Mesenchymal stem cell (in vitro differentiated cells and primary cell): ENCODE results near the gene C16orf96. TPM values are rescaled to one million over a fixed set of nuclear protein-coding genes. Genes with fewer than 3 reads are reported as not detected.

ENCODE experiments used
- DNase-seq: peaks from one replicate; pipeline ENCODE4 v3.0.0-alpha.2; 2013
- H2AFZ ChIP-seq: one replicate; pipeline ENCODE4 v1.6.1; 2013; ENCODE audit warnings: low read depth, mild to moderate bottlenecking, control low read depth, inconsistent platforms, low read length, moderate library complexity
- H2AK5ac ChIP-seq: 2 replicates; pipeline ENCODE4 v1.6.1; 2013; ENCODE audit warnings: low read length, moderate library complexity, mild to moderate bottlenecking, inconsistent platforms; ENCODE audit not compliant: severe bottlenecking
- H2BK120ac ChIP-seq: one replicate; pipeline ENCODE4 v1.6.1; 2013; ENCODE audit warnings: low read depth, mild to moderate bottlenecking, inconsistent platforms, low read length, moderate library complexity
- H2BK12ac ChIP-seq, 2 experiments: one replicate each; pipeline ENCODE4 v1.6.1; 2013; ENCODE audit warnings: inconsistent platforms in 2 of 2, low read length in 2 of 2, mild to moderate bottlenecking in 2 of 2, moderate library complexity in 2 of 2, control low read depth in 1 of 2
- H2BK15ac ChIP-seq: one replicate; pipeline ENCODE4 v1.6.1; 2013; ENCODE audit warnings: mild to moderate bottlenecking, low read depth, inconsistent platforms; ENCODE audit not compliant: poor library complexity, severe bottlenecking
- H2BK5ac ChIP-seq: 2 replicates; pipeline ENCODE4 v1.6.1; 2013; ENCODE audit warnings: low read depth, mild to moderate bottlenecking, low read length, control low read depth, inconsistent platforms; ENCODE audit not compliant: poor library complexity, severe bottlenecking
- H3K14ac ChIP-seq, 2 experiments: one replicate each; pipeline ENCODE4 v1.6.1; 2013; ENCODE audit warnings: inconsistent platforms in 2 of 2, low read length in 2 of 2, control low read depth in 1 of 2, mild to moderate bottlenecking in 1 of 2, moderate library complexity in 1 of 2
- H3K18ac ChIP-seq, 2 experiments: one replicate each; pipeline ENCODE4 v1.6.1; 2013; ENCODE audit warnings: inconsistent platforms in 2 of 2, low read length in 2 of 2, control low read depth in 1 of 2, low read depth in 1 of 2, mild to moderate bottlenecking in 1 of 2
- H3K23ac ChIP-seq, 2 experiments: one replicate each; pipeline ENCODE4 v1.6.1; 2013; ENCODE audit warnings: inconsistent platforms in 2 of 2, low read length in 2 of 2, mild to moderate bottlenecking in 2 of 2, moderate library complexity in 2 of 2, control low read depth in 1 of 2
- H3K27ac ChIP-seq: 2 replicates; pipeline ENCODE4 v1.5.1; 2013; ENCODE audit warnings: mild to moderate bottlenecking, moderate library complexity, low read length, control low read depth, inconsistent platforms; ENCODE audit not compliant: poor library complexity, severe bottlenecking
- H3K27me3 ChIP-seq, 2 experiments: 2 replicates each; pipeline versions ENCODE4 v1.6.1 to v1.7.0; 2013; ENCODE audit warnings: low read length in 2 of 2, mild to moderate bottlenecking in 2 of 2, moderate library complexity in 2 of 2, control low read depth in 1 of 2, inconsistent platforms in 1 of 2; ENCODE audit not compliant: control insufficient read depth in 1 of 2, insufficient read depth in 1 of 2
- H3K36me3 ChIP-seq, 2 experiments: 2 replicates each; pipeline versions ENCODE4 v1.6.1 to v1.7.0; 2013; ENCODE audit warnings: low read length in 2 of 2, control low read depth in 1 of 2, inconsistent platforms in 1 of 2, low read depth in 1 of 2, mild to moderate bottlenecking in 1 of 2; ENCODE audit not compliant: insufficient read depth in 2 of 2, control insufficient read depth in 1 of 2
- H3K4ac ChIP-seq, 2 experiments: one replicate each; pipeline ENCODE4 v1.6.1; 2013; ENCODE audit warnings: inconsistent platforms in 2 of 2, low read length in 2 of 2, mild to moderate bottlenecking in 2 of 2, moderate library complexity in 2 of 2, control low read depth in 1 of 2, low read depth in 1 of 2
- H3K4me1 ChIP-seq: 2 replicates; pipeline ENCODE4 v1.6.1; 2013; ENCODE audit warnings: low read depth, low read length, control low read depth; ENCODE audit not compliant: control insufficient read depth, insufficient read depth
- H3K4me2 ChIP-seq: 2 replicates; pipeline ENCODE4 v1.6.1; 2013; ENCODE audit warnings: low read length, mild to moderate bottlenecking, inconsistent platforms; ENCODE audit not compliant: poor library complexity, severe bottlenecking
- H3K4me3 ChIP-seq, 2 experiments: 2 replicates each; pipeline versions ENCODE4 v1.5.1 to v1.7.0; 2013; ENCODE audit warnings: low read length in 2 of 2, mild to moderate bottlenecking in 2 of 2, control low read depth in 1 of 2, low read depth in 1 of 2; ENCODE audit not compliant: insufficient read depth in 1 of 2
- H3K79me1 ChIP-seq: replicated peaks from 2 replicates; pipeline ENCODE4 v1.6.1; 2013; ENCODE audit warnings: mild to moderate bottlenecking, control low read depth, low read length, inconsistent platforms; ENCODE audit not compliant: poor library complexity, severe bottlenecking
- H3K9ac ChIP-seq: 2 replicates; pipeline ENCODE4 v1.7.0; 2013; ENCODE audit warnings: mild to moderate bottlenecking, low read length, moderate library complexity
- H3K9me3 ChIP-seq: 2 replicates; pipeline ENCODE4 v1.7.0; 2013; ENCODE audit warnings: mild to moderate bottlenecking, low read length; ENCODE audit not compliant: control insufficient read depth
- H4K8ac ChIP-seq: one replicate; pipeline ENCODE4 v1.6.1; 2013; ENCODE audit warnings: inconsistent platforms, mild to moderate bottlenecking, low read length, moderate library complexity
- H4K91ac ChIP-seq: one replicate; pipeline ENCODE4 v1.6.1; 2013; ENCODE audit warnings: mild to moderate bottlenecking, low read length, inconsistent platforms
- WGBS: methylation state at CpG from one replicate; pipeline ENCODE4 v1.1.7; 2013; ENCODE audit warnings: mixed read lengths; 5-methylcytosine and 5-hydroxymethylcytosine counted together
- polyA plus RNA-seq, 2 experiments: library from polyadenylated mRNA; stranded (reverse); fragments of 200-250 nt; gene quantifications; one replicate each; pipeline ENCODE4 v1.2.3, GENCODE V29; 2013

Gene C16orf96
- 0.01 TPM for polyA plus RNA-seq (2013, experiment 1 of 2)
- polyA plus RNA-seq (2013, experiment 2 of 2), result not detected

- Histone ChIP-seq H3K9ac (no peak within 1 kb of the TSS), H4K8ac (no peak within 1 kb of the TSS), H2BK12ac (no peak within 1 kb of the TSS), H4K91ac (no peak within 1 kb of the TSS), H2AFZ (no peak within 1 kb of the TSS), H3K18ac (no peak within 1 kb of the TSS), H3K9me3 (no peaks in the 10 kb centered on the region), H2BK5ac (no peak within 1 kb of the TSS), H3K36me3 (no peaks in the 10 kb centered on the region), H3K27me3 (peaks cover 21 to 38% of the 10 kb centered on the region in 2 experiments), H3K4me3 (no peak within 1 kb of the TSS), H3K23ac (no peak within 1 kb of the TSS), H3K4me1 (peaks cover 11% of the 10 kb centered on the region), H3K14ac (no peak within 1 kb of the TSS), H2BK15ac (no peak within 1 kb of the TSS), H3K27ac (no peak within 1 kb of the TSS), H3K79me1 (no peaks in the 10 kb centered on the region), H3K4ac (no peak within 1 kb of the TSS), H2AK5ac (no peak within 1 kb of the TSS), H3K4me2 (no peak within 1 kb of the TSS), H2BK120ac (no peak within 1 kb of the TSS)
- 92% methylated on average over 4 of the region's 4 CpGs for WGBS
- DNase-seq, result no peak
These were observed at the start of gene C16orf96 for GRCh38 chr16:4556112-4556511. Gene C16orf96 (plus strand): TSS chr16:4556340. CDS start chr16:4556490, 150 bp downstream.

DNA sequence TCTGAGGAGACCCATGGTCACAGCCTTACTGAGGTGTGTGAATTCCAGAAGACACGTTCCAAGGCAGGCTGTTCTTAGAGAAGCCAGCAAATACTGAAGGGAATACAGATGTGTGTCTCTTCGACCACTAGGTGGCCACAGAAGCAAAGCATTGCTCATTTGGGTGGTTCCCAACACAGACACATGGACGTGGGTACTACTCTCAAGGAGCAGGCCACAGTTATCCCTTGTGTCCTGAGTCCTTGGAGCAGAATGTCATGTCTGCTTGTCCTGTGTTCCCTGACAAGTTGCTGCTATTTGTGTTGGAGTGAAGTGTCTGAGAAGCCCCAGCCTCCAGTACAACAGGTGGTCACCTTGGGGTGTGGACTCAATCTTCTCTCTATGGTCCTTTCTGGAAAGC is 49.7 kb upstream of the C16orf96 start:
- Histone ChIP-seq H2AK5ac (no peak overlapping the region), H3K27ac (no peak overlapping the region), H3K14ac (no peak overlapping the region), H3K4me1 (peaks cover 9% of the 10 kb centered on the region), H2BK12ac (no peak overlapping the region), H3K18ac (no peak overlapping the region), H2AFZ (no peak overlapping the region), H3K36me3 (peaks cover 51 to 59% of the 10 kb centered on the region in 2 experiments), H2BK15ac (no peak overlapping the region), H4K8ac (no peak overlapping the region), H3K4me2 (no peak overlapping the region), H3K23ac (no peak overlapping the region), H3K79me1 (peaks cover 52% of the 10 kb centered on the region), H3K27me3 (no peaks in the 10 kb centered on the region), H3K4me3 (no peak overlapping the region), H2BK5ac (no peak overlapping the region), H2BK120ac (no peak overlapping the region), H3K9ac (peak overlapping the region; percentile 16), H3K4ac (no peak overlapping the region), H3K9me3 (no peaks in the 10 kb centered on the region), H4K91ac (no peak overlapping the region)
- 3% methylated on average over 3 of the region's 3 CpGs for WGBS
- DNase-seq, result peak; percentile 80

GRCh38 chr16:4507588-4508345 is 48.4 kb upstream of the C16orf96 start:
- Histone ChIP-seq H3K79me1 (peaks cover 49% of the 10 kb centered on the region), H3K23ac (no peak overlapping the region), H4K8ac (no peak overlapping the region), H3K4me3 (no peak overlapping the region), H2BK5ac (no peak overlapping the region), H2BK120ac (no peak overlapping the region), H3K9me3 (no peaks in the 10 kb centered on the region), H3K14ac (no peak overlapping the region), H2AK5ac (no peak overlapping the region), H3K36me3 (peaks cover 64 to 72% of the 10 kb centered on the region in 2 experiments), H3K4me1 (peaks cover 6% of the 10 kb centered on the region), H2AFZ (no peak overlapping the region), H3K18ac (no peak overlapping the region), H4K91ac (no peak overlapping the region), H3K9ac (no peak overlapping the region), H3K4me2 (no peak overlapping the region), H2BK15ac (no peak overlapping the region), H3K27me3 (no peaks in the 10 kb centered on the region), H3K4ac (no peak overlapping the region), H3K27ac (no peak overlapping the region), H2BK12ac (no peak overlapping the region)
- WGBS, result 93% methylated on average over 17 of the region's 17 CpGs
- no peak for DNase-seq

DNA sequence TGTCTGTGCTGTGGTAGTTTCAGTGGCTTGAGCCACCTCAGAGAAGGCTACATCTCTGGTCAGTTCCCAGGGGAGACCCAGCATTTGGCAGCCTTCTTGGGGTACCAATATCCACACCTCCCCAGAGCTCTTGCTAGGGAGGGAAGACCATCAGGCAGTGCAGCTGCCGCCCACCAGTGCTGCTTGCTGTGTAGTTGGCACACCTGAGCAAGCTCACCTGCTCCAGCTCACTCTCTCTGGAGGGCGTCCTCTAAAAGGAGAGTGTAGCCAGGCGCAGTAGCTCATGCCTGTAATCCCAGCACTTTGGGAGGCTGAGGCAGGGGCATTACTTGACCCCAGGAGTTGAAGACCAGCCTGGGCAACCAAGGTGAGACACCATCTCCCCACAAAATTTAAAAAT is 47.3 kb upstream of the C16orf96 start:
- Histone ChIP-seq H3K23ac (no peak overlapping the region), H3K4me1 (peaks cover 8% of the 10 kb centered on the region), H2AFZ (no peak overlapping the region)

More for the DNA sequence above, 47.3 kb upstream of the C16orf96 start:
- Histone ChIP-seq H3K36me3 (peaks cover 74 to 80% of the 10 kb centered on the region in 2 experiments), H3K4me3 (no peak overlapping the region), H2BK120ac (no peak overlapping the region), H3K79me1 (peaks cover 52% of the 10 kb centered on the region), H3K27me3 (no peaks in the 10 kb centered on the region), H4K8ac (no peak overlapping the region), H3K4ac (no peak overlapping the region), H3K9ac (no peak overlapping the region), H3K18ac (no peak overlapping the region), H2BK15ac (no peak overlapping the region), H4K91ac (no peak overlapping the region), H3K9me3 (no peaks in the 10 kb centered on the region), H2BK12ac (no peak overlapping the region), H3K4me2 (no peak overlapping the region), H2AK5ac (no peak overlapping the region), H2BK5ac (no peak overlapping the region), H3K27ac (no peak overlapping the region), H3K14ac (no peak overlapping the region)
- 100% methylated on average over 3 of the region's 3 CpGs for WGBS
- no peak for DNase-seq
